SU-DHL-6 (cell line): ENCODE results near the gene ZNF556.
A peak's percentile ranks its signal among the peaks of the same experiment; 100 is the strongest.

Experiments
- CTCF ChIP-seq: fragments of 200-600 bp; sonication (generic); IDR thresholded peaks from one replicate; pipeline ENCODE4 v1.5.1; 2017; ENCODE audit warnings: antibody characterized with exemption, mild to moderate bottlenecking, low read length, moderate library complexity; ENCODE audit not compliant: insufficient read depth, poor library complexity, severe bottlenecking
- EZH2phosphoT487 ChIP-seq: fragments of 200-600 bp; sonication (generic), shearing (Covaris generic); conservative IDR thresholded peaks from 2 replicates; pipeline ENCODE4 v1.6.1; 2018; ENCODE audit warnings: mild to moderate bottlenecking, antibody characterized with exemption, low read length, moderate library complexity, mixed read lengths

- peak; percentile 17 for TF ChIP-seq CTCF
- TF ChIP-seq EZH2phosphoT487: no peak
These were observed 26.0 kb upstream of the ZNF556 start, which contains the start of gene ZNF555 for GRCh38 chr19:2840794-2841791.
